ENCODE results near the gene GAB4. TPM values are rescaled to one million over a fixed set of nuclear protein-coding genes. Genes with fewer than 3 reads are reported as not detected.

GAB4 gene
- total and polyA plus RNA-seq, 2 of the 13 experiments (the other 11 are each of a cell fraction or from before 2014, with no cell fraction given): not detected

DNA sequence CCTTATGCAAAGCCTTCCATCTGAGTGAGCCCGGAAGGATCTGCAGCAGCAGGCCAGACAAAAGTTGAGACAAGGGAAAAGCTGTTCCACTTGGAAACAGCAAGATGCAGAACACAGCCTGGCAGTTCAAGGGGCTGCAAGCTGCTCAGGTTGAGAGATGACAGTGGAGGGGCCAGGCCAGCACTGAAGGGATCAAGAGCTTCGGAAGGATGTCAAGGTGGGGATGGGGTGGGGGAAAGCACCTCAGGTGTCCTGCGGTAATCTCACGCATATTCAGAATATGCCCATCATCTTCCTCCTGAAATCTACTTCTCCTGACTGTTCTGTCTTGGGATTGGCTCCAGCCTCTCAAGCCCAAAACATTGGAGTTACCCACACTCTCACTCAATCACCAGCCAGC lies 35.7 kb downstream of the GAB4 start:
- no peak for FAIRE-seq
- Histone ChIP-seq H3K27ac (ENCODE audit: extremely low read length, insufficient read depth, low read length) (no peak overlapping the region), H3K79me2 (ENCODE audit: insufficient read depth, low read length) (no peaks in the 10 kb centered on the region), H3K4me1 (ENCODE audit: insufficient read depth, low read length) (no peaks in the 10 kb centered on the region), H2AFZ (ENCODE audit: low read length) (no peak overlapping the region), H3K9ac (ENCODE audit: insufficient read depth, low read depth, low read length) (no peak overlapping the region), H3K9me3 (ENCODE audit: low read length) (no peaks in the 10 kb centered on the region), H3K4me2 (ENCODE audit: low read depth, low read length) (no peak overlapping the region), H4K20me1 (ENCODE audit: insufficient read depth, low read length) (no peaks in the 10 kb centered on the region), H3K27me3 (ENCODE audit: control insufficient read depth in 1 of 2, insufficient read depth in 2 of 2, low read length in 2 of 2) (no peaks in the 10 kb centered on the region), H3K36me3 (replicated peaks in 1 of 2; ENCODE audit: control insufficient read depth in 1 of 2, insufficient read depth in 2 of 2, low read length in 2 of 2) (no peaks in the 10 kb centered on the region), H3K4me3 (replicated peaks in 1 of 3; ENCODE audit: insufficient read depth in 1 of 3, low read depth in 2 of 3, low read length in 3 of 3) (no peak overlapping the region)
- DNase-seq (ENCODE audit: low spot score): no peak
- intact Hi-C loops (cut with micrococcal nuclease; ENCODE audit: unreplicated experiment) (no loop called here), in situ Hi-C loops (cut with HindIII; ENCODE audit: extremely low pct_ligation_motif_present, low pct_unique_long_range_greater_than_20kb) (no loop called here)
- ATAC-seq: no peak
- ChIA-PET CTCF (ENCODE audit: low intra/inter-chr PET ratio, low total read pairs) (no interaction called here), POLR2A (no interaction called here)
- TF ChIP-seq MAFK (conservative IDR thresholded peaks at IDR 0.05 in 1 of 2, IDR thresholded peaks at IDR 0.05 in 1 of 2; ENCODE audit: low read length in 2 of 2) (no peak), NR1H2 (CRISPR knock-in tag; IDR thresholded peaks at IDR 0.05; ENCODE audit: borderline replicate concordance, low read depth) (no peak), ZMYM4 (CRISPR knock-in tag; IDR thresholded peaks at IDR 0.05) (no peak), ZBTB7A (CRISPR knock-in tag; IDR thresholded peaks at IDR 0.05) (no peak), ZNF749 (CRISPR knock-in tag; IDR thresholded peaks at IDR 0.05; ENCODE audit: borderline replicate concordance) (no peak), GPN1 (CRISPR knock-in tag; IDR thresholded peaks at IDR 0.05; ENCODE audit: borderline replicate concordance) (no peak), CBFB (CRISPR knock-in tag; IDR thresholded peaks at IDR 0.05) (no peak), ZNF124 (CRISPR knock-in tag; IDR thresholded peaks at IDR 0.05) (no peak), KDM6A (CRISPR knock-in tag; IDR thresholded peaks at IDR 0.05; ENCODE audit: low read depth) (no peak), ZNF619 (CRISPR knock-in tag; IDR thresholded peaks at IDR 0.05) (no peak)
- TF ChIP-seq, protein P1, sequence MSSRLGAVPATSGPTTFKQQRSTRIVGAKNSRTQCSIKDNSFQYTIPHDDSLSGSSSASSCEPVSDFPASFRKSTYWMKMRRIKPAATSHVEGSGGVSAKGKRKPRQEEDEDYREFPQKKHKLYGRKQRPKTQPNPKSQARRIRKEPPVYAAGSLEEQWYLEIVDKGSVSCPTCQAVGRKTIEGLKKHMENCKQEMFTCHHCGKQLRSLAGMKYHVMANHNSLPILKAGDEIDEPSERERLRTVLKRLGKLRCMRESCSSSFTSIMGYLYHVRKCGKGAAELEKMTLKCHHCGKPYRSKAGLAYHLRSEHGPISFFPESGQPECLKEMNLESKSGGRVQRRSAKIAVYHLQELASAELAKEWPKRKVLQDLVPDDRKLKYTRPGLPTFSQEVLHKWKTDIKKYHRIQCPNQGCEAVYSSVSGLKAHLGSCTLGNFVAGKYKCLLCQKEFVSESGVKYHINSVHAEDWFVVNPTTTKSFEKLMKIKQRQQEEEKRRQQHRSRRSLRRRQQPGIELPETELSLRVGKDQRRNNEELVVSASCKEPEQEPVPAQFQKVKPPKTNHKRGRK (CRISPR knock-in tag; IDR thresholded peaks at IDR 0.05): no peak
- TF ChIP-seq, protein P2, sequence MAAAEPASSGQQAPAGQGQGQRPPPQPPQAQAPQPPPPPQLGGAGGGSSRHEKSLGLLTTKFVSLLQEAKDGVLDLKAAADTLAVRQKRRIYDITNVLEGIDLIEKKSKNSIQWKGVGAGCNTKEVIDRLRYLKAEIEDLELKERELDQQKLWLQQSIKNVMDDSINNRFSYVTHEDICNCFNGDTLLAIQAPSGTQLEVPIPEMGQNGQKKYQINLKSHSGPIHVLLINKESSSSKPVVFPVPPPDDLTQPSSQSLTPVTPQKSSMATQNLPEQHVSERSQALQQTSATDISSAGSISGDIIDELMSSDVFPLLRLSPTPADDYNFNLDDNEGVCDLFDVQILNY (CRISPR knock-in tag; conservative IDR thresholded peaks at IDR 0.05): no peak
- TF ChIP-seq, protein P3, sequence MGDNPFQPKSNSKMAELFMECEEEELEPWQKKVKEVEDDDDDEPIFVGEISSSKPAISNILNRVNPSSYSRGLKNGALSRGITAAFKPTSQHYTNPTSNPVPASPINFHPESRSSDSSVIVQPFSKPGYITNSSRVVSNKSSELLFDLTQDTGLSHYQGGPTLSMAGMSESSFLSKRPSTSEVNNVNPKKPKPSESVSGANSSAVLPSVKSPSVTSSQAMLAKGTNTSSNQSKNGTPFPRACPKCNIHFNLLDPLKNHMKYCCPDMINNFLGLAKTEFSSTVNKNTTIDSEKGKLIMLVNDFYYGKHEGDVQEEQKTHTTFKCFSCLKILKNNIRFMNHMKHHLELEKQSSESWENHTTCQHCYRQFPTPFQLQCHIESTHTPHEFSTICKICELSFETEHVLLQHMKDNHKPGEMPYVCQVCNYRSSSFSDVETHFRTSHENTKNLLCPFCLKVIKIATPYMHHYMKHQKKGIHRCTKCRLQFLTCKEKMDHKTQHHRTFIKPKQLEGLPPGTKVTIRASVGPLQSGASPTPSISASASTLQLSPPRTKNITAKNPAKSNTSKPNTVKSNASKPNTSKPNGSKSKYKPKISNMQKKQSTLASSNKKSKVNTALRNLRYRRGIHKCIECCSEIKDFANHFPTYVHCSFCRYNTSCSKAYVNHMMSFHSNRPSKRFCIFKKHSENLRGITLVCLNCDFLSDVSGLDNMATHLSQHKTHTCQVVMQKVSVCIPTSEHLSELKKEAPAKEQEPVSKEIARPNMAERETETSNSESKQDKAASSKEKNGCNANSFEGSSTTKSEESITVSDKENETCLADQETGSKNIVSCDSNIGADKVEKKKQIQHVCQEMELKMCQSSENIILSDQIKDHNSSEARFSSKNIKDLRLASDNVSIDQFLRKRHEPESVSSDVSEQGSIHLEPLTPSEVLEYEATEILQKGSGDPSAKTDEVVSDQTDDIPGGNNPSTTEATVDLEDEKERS (CRISPR knock-in tag; IDR thresholded peaks at IDR 0.05): no peak
- BruUV-seq (replicated peaks): no TSS peak
- WGBS (ENCODE audit: low lambda C conversion rate): 30% methylated on average over 4 of the region's 4 CpGs

Data from HepG2 (cell line).